SW 1271 (cell line): ENCODE measurements around the gene NLRP9.

Experiments used
- DNase-seq, 2 experiments: peaks; one replicate each; lab custom pipeline; 2025; lab: John Stamatoyannopoulos, UW

Gene NLRP9

DNA sequence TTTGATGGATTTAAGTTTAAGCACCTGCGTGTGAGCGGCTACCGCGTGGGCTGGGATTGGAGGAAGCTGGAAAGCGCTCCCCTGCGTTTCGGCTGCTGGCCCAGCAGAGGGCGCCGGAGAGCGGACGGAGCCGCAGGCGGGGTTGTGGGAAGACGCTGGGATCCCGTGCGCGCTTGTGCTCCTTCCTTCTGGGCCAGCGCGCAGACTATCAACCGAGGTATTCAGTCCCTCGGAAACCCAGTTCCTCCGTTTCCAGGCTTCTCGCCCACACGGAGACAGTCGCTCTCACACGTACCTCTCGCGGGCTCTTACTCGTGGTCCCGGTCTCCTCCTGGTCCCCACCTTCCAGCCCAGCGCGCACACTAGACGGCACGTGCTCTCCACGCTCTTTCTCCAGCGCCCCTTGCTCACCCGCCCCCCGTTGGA lies 34.4 kb downstream of the NLRP9 start:
- DNase-seq, result no peak

GRCh38 chr19:55702131-55702627 lies 36.0 kb downstream of the NLRP9 start:
- no peak for DNase-seq

DNA sequence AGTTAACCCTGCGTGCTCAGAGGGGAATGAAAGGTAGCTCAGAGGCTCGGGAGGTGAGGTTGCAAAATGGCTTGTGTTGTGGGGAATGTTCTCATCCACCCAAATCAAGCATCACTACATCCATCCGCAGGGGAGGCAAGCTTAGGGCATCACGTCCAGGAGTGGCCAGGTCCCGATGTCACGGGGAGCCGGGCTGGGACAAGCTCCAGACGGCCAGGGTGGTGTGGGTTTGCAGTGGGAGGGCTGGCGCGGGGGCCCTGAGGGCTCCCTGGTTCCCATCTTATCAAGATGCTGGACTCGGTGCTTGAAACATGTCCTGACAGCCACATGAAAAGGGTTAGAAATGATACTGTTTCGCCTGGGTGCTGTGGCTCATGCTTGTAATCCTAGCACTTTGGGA lies 37.4 kb downstream of the NLRP9 start:
- DNase-seq, result no peak

DNA sequence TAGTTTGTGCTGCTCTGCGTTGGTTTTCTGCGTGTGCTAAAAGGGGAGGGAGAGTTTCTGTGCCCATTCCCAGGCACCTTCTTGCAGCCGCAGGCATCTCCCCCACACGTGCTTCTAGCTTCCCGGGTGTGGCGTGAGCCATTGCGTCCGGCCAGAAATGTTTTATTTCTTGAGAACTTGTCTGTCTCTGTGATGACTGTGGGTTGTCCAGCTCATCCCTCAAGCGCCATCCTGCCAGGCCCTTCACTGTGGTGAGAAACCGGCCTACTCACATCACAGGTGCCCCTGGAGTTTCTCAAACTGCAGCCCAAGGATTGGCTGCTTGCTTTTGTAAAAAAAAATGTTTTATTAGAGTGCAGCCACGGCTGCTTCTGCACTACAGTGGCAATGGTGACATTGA lies 39.0 kb downstream of the NLRP9 start:
- DNase-seq, result no peak

GRCh38 chr19:55698256-55698655 lies 39.9 kb downstream of the NLRP9 start:
- DNase-seq, result no peak

DNA sequence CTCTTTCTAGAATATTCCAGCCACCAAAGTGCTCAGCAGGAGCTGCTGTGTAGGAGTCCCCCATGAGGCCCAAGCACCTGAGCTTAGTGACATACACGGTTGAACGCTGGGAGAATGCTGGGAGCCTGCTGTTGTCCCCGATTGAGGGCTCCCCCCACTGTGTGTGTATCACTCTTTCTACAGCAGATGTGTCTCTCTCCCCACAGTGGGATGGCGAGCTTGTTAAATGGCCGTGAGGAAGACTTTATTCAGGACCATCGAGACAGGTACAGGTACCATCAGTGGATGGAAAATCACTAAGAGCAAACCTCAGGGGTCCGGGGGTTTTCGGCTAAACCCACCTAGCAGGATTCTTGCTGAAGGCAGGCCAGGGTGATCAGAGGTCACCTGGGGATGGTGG lies 40.5 kb downstream of the NLRP9 start:
- DNase-seq, result no peak

DNA sequence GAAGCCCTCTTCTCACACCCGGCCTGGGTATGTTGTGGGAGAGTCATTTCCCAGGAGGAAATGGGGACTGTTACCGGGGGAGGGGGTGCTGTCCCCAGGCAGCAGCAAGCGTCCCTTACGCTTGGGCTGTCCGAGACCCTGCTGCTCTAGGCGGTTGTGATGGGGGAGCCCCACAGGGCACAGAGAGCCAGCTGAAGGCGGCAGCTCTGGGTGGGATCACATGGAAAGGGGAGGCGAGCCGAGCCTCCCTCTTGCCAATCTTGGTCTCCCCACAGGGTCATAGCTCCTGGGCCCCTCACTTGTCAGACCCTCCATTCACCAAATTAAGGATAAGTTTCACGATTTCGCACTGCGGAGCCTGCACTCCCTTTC lies 41.1 kb downstream of the NLRP9 start:
- DNase-seq, result no peak

- no peak for DNase-seq
Observed at GRCh38 chr19:55696301-55697068, 41.7 kb downstream of the NLRP9 start.

- DNase-seq, result no peak
Observed at GRCh38 chr19:55695511-55696290, 42.5 kb downstream of the NLRP9 start.

GRCh38 chr19:55694656-55695491 lies 43.3 kb downstream of the NLRP9 start:
- no peak for DNase-seq

DNA sequence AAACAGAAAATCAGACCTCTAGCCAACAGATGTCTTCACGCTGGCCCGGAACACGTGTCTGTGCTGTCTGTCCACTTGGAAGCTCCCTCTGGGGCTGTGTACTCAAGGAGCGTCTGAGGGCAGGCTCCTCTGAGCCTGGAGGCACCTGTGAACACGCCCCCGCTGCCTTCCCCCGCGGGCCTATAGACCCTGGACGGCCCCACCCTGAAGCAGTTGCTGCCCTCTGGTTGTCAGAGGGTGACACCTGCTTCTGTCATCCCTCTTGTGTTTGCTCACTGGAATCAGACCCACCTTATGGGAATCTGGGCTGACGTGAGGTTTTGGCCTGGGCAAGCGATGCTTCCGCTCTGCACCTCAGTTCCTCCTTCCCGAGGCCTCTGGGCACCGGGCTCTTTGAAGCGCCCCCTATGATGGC lies 44.0 kb downstream of the NLRP9 start:
- DNase-seq, result no peak

DNA sequence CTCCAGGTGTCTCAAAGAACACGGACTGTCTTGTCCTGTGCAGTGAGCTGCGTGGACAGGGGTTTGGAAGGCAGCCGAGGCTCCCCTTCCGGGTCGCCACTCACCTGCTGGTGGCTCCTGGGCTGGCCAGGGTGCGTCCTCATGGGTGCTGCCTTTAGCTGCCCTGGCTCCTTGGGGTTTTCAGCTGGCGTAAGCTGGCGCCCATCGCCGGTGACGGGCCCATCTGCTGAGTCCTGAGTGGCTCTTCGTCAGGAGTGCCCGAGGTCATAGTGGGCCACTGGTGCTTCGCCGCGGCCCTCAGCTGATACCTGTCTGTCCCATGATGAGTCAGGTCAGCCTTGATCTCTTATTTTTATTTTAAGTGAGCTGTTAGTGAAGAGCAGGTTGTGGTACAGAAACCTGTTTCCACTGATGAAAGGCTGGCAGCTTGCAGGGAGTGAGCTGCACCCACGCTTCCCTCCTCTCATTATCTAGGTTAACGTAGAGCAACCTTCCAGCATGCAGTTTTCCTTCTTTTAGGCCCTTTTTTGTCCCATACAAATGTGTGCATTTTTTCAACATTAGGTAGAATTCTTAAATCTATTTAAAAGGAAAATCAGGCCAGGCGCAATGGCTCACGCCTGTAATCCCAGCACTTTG lies 44.7 kb downstream of the NLRP9 start:
- no peak for DNase-seq

- no peak for DNase-seq
Observed at GRCh38 chr19:55692681-55693081, 45.5 kb downstream of the NLRP9 start.

DNA sequence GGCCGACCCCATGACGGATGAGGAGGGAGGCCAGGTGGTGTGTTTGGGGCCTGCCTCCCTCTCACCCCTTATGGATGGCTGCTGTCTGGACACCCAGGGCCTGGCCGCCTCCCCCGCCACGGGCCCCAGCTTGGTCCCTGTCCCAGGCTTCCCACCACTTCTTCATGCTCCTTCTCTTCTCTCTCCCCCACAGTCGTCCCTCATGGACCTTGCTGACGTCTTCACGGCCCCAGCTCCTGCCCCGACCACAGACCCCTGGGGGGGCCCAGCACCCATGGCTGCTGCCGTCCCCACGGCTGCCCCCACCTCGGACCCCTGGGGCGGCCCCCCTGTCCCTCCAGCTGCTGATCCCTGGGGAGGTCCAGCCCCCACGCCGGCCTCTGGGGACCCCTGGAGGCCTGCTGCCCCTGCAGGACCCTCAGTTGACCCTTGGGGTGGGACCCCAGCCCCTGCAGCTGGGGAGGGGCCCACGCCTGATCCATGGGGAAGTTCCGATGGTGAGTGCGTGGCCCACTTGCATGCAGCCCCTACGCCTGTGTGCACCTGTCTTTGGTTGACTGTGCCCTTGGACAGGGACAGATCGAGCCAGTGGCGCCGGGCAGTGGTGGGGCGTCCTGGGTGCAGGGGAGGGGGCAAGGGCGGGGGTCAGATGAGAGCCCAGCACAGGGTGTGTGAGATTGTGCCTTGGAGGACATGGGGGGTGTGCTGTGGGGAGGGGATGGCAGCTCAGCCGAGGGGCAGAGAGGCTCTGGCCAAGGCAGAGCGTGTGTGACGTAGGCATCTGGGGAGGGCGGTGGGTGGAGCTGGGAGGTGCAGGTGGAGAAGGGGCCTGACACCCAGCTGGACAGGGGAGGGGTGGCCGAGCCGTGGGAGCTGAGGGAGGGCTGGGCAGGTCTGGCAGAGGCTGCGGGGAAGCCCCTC lies 46.4 kb downstream of the NLRP9 start:
- no peak for DNase-seq

GRCh38 chr19:55690769-55691545 lies 47.2 kb downstream of the NLRP9 start:
- DNase-seq, result no peak

DNA sequence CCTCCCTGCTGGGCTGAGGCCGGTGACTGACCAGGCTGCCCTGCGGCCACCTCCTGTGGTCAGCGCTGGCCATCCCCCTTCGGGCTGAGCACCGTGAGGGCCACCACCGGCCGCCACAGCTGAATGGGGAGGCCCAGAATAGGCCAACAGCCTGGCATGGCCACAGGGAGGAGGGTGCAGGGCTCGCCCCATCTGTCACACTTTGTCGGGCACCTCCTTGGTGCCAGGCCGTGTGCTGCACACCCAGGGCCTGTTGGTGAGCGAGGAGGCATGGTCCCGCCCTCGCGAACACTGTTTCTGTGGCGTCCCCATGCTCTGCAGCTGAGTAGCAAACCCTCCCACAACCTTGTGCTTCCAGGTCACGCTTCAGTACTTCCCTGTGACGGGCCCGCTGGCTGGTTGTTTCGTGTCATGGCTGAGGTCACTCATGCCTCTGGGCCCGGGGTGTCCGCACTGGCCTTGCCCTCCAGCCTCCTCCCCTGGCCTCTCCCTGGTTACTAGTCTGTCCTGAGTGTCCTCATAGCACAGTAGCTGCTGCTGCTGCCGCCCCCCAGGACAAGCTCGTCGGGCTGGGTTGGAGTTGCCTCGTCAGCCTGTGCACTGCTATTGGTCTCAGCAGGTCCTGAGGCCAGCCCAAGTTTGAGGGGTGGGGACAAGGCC lies 48.0 kb downstream of the NLRP9 start:
- no peak for DNase-seq

DNA sequence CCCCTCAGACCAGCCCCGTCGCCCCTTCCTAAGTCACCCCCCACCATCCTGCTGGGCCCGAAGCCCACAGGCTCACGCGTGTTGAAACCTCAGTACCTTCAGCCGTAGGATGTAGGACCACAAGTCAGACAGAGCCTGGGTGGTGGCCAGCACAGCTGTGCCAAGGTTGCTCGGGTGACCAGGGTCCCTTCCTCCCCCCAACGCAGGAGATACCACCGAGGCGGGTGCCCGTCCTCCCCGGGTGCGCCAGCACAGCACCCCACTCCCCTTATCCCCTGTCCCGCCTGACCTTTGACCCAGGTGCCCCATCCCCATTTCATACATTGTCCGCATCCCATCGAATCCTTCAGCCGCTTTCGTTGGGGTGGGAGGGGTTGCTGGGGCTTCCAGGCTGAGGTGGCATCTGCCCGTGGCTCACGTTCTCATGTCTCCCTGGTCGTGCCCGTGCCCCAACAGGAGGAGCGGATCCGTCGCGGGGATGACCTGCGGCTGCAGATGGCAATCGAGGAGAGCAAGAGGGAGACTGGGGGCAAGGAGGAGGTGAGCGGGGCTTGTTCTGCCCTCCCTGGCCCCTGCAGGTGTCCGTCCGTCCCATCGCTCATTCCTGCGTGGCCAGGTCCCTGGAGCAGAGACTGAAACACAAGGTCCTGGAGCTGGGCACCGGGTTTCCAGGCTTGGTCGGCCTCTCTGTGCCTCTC lies 48.6 kb downstream of the NLRP9 start:
- no peak for DNase-seq

GRCh38 chr19:55688422-55689218 lies 49.6 kb downstream of the NLRP9 start:
- DNase-seq, result no peak
